ENCODE results near the gene CNKSR3. TPM values are rescaled to one million over a fixed set of nuclear protein-coding genes. Genes with fewer than 3 reads are reported as not detected.
"Not testable (repeated sequence)": the region's sequence is repeated elsewhere in the genome, so short reads cannot be mapped to it uniquely, and the experiment has no call there.

CNKSR3 gene
- total and polyA plus RNA-seq, 5 donors from 2014 or later, result 0.25 TPM; not detected in 4

DNA sequence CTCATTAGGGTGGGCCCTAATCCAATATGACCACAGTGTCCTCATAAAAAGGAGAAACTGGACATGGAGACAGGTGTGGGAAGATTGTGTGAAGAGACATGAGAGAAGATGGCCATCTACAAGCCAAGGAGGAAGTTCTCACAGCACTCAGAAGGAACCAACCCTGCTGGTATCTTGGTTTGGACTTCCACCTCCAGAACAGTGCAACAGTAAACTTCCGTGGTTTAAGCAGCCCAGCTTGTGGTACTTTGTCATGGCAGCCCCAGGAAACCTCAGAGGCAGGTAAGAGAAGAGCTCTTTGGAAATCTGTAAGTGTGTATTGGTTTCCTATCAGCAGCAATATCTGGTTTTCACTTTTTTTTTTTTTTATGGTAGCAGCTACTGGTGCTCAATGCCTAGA, 16.5 kb upstream of the CNKSR3 start:
- ATAC-seq (ENCODE audit: low read depth in 2 of 2), result no peak
- H3K27ac Mint-ChIP-seq, result no peak overlapping the region
- H3K36me3 Mint-ChIP-seq, result no peaks in the 10 kb centered on the region
- H3K4me3 Mint-ChIP-seq, result no peak overlapping the region
- Histone ChIP-seq H3K4me1 (ENCODE audit: control insufficient read depth, insufficient read depth, low read length, poor library complexity, severe bottlenecking) (no peaks in the 10 kb centered on the region), H3K27me3 (ENCODE audit: control insufficient read depth, insufficient read depth, low read length) (no peaks in the 10 kb centered on the region), H3K36me3 (ENCODE audit: control insufficient read depth, insufficient read depth, low read length) (no peaks in the 10 kb centered on the region), H3K27ac (ENCODE audit: insufficient read depth, low read length, poor library complexity, severe bottlenecking) (no peak overlapping the region), H3K9me3 (ENCODE audit: control insufficient read depth in 2 of 2, low read length in 2 of 2) (no peaks in the 10 kb centered on the region), H3K4me3 (ENCODE audit: low read depth, low read length) (no peak overlapping the region)
- DNase-seq, result no peak
- peaks cover 8% of the 10 kb centered on the region for H3K27me3 Mint-ChIP-seq
- no peaks in the 10 kb centered on the region for H3K4me1 Mint-ChIP-seq
- H3K9me3 Mint-ChIP-seq, result peaks cover 0 to 4% (median 0%) of the 10 kb centered on the region in 7 donors

DNA sequence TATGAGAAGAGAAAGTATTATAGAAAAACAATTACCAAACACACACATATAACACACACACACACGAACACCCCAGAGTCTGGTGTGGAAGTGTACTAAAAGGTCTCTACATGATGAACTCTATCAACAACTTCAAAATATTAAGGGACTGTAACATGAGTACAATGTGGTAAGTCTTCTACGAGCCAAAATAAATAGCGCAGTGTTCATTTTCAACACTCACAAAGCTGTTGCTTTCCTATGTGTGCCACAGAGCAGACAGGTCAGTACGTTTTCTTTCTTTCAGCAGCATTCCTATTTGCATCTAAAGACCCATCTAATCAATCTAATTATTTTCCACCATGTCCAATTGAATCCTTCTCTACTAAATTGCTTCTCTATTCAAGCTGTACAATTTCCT, 12.1 kb upstream of the CNKSR3 start:
- H3K27me3 ChIP-seq (ENCODE audit: control insufficient read depth, insufficient read depth, low read length), result no peaks in the 10 kb centered on the region
- H3K27me3 Mint-ChIP-seq, result peaks cover 4% of the 10 kb centered on the region
- no peak overlapping the region for H3K4me3 ChIP-seq (ENCODE audit: low read depth, low read length)
- peaks cover 0 to 5% (median 0%) of the 10 kb centered on the region in 7 donors for H3K9me3 Mint-ChIP-seq
- no peaks in the 10 kb centered on the region for H3K36me3 Mint-ChIP-seq
- no peak overlapping the region for H3K27ac Mint-ChIP-seq
- H3K9me3 ChIP-seq (ENCODE audit: control insufficient read depth in 2 of 2, low read length in 2 of 2), result no peaks in the 10 kb centered on the region
- no peak overlapping the region for H3K27ac ChIP-seq (ENCODE audit: insufficient read depth, low read length, poor library complexity, severe bottlenecking)
- DNase-seq (no peak), ATAC-seq (ENCODE audit: low read depth in 2 of 2) (no peak)
- no peaks in the 10 kb centered on the region for H3K36me3 ChIP-seq (ENCODE audit: control insufficient read depth, insufficient read depth, low read length)
- no peaks in the 10 kb centered on the region for H3K4me1 Mint-ChIP-seq
- H3K4me3 Mint-ChIP-seq, result no peak overlapping the region
- no peaks in the 10 kb centered on the region for H3K4me1 ChIP-seq (ENCODE audit: control insufficient read depth, insufficient read depth, low read length, poor library complexity, severe bottlenecking)

DNA sequence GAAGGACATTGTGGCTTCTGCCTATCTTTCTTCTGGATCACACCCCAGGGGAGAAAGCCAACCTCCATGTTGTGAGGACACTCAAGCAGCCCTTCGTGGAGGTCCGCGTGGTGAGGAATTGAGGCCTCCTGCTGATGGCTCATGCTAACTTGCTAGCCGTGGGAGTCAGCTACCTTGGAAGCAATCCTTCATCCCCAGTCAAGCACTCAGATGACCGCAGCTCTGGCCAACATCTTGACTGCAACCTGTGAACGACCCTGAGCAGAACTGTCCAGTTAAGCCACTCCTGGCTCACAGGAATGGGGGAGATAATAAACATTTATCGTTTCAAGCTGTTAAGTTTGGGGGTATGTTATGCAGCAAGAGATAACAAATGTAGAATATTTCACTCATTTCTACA, 10.9 kb upstream of the CNKSR3 start:
- no peaks in the 10 kb centered on the region for H3K36me3 Mint-ChIP-seq
- peaks cover 4% of the 10 kb centered on the region for H3K27me3 Mint-ChIP-seq
- Histone ChIP-seq H3K27ac (ENCODE audit: insufficient read depth, low read length, poor library complexity, severe bottlenecking) (no peak overlapping the region), H3K9me3 (ENCODE audit: control insufficient read depth in 2 of 2, low read length in 2 of 2) (no peaks in the 10 kb centered on the region), H3K4me1 (ENCODE audit: control insufficient read depth, insufficient read depth, low read length, poor library complexity, severe bottlenecking) (no peaks in the 10 kb centered on the region), H3K4me3 (ENCODE audit: low read depth, low read length) (no peak overlapping the region), H3K36me3 (ENCODE audit: control insufficient read depth, insufficient read depth, low read length) (no peaks in the 10 kb centered on the region), H3K27me3 (ENCODE audit: control insufficient read depth, insufficient read depth, low read length) (no peaks in the 10 kb centered on the region)
- DNase-seq (no peak), ATAC-seq (ENCODE audit: low read depth in 2 of 2) (no peak)
- peaks cover 0 to 5% (median 0%) of the 10 kb centered on the region in 7 donors for H3K9me3 Mint-ChIP-seq
- no peak overlapping the region for H3K27ac Mint-ChIP-seq
- no peak overlapping the region for H3K4me3 Mint-ChIP-seq
- no peaks in the 10 kb centered on the region for H3K4me1 Mint-ChIP-seq

DNA sequence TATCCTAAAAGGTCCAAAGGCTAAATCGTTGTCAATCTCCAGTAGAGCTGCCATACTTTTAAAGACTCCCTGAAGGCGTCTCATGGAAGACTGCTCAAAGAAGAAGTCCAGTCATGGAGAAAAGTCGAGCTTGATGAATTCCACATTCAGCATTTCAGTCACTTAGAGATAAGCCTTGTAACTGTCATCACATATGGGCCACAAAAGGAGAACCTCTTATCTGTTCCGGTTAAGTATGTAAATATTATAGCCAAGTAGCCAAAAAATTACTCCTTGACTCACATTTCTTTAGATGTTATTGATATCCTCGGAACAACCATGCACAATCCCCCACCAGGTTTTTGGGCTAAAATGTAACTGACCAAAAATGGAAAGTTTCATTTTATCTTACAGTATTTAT, 9.8 kb upstream of the CNKSR3 start:
- H3K27me3 Mint-ChIP-seq, result peaks cover 4% of the 10 kb centered on the region
- no peak overlapping the region for H3K4me3 Mint-ChIP-seq
- Histone ChIP-seq H3K36me3 (ENCODE audit: control insufficient read depth, insufficient read depth, low read length) (no peaks in the 10 kb centered on the region), H3K9me3 (ENCODE audit: control insufficient read depth in 2 of 2, low read length in 2 of 2) (no peaks in the 10 kb centered on the region), H3K4me1 (ENCODE audit: control insufficient read depth, insufficient read depth, low read length, poor library complexity, severe bottlenecking) (no peaks in the 10 kb centered on the region), H3K27ac (ENCODE audit: insufficient read depth, low read length, poor library complexity, severe bottlenecking) (no peak overlapping the region), H3K4me3 (ENCODE audit: low read depth, low read length) (no peak overlapping the region), H3K27me3 (ENCODE audit: control insufficient read depth, insufficient read depth, low read length) (no peaks in the 10 kb centered on the region)
- no peak overlapping the region for H3K27ac Mint-ChIP-seq
- no peaks in the 10 kb centered on the region for H3K36me3 Mint-ChIP-seq
- H3K9me3 Mint-ChIP-seq, result peaks cover 0 to 5% (median 0%) of the 10 kb centered on the region in 7 donors
- ATAC-seq (ENCODE audit: low read depth in 2 of 2), result no peak
- no peak for DNase-seq
- H3K4me1 Mint-ChIP-seq, result no peaks in the 10 kb centered on the region

DNA sequence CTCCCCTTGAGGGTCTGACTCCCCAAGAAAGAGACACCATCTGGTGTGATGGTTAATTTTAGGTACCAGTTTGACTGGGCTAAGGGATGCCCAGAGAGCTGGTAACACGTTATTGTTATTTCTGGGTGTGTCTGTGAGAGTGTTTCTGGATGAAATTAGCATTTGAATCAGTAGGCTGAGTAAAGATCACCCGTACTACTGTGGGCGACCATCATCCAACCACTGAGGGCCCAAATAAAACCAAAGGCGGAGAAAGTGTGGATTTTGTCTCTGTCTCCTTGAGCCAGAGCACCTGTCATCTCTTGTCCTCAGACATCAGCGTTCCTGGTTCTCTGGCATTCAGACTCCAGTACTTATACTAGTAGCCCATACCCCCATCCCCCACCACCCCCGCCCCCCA, 7.9 kb upstream of the CNKSR3 start:
- H3K4me1 ChIP-seq (ENCODE audit: control insufficient read depth, insufficient read depth, low read length, poor library complexity, severe bottlenecking), result no peaks in the 10 kb centered on the region
- DNase-seq (no peak), ATAC-seq (ENCODE audit: low read depth in 2 of 2) (no peak)
- H3K4me3 ChIP-seq (ENCODE audit: low read depth, low read length), result no peak overlapping the region
- Mint-ChIP-seq H3K36me3 (no peaks in the 10 kb centered on the region), H3K9me3 (peaks cover 0 to 4% (median 0%) of the 10 kb centered on the region in 7 donors), H3K27me3 (peaks cover 19% of the 10 kb centered on the region), H3K4me1 (no peaks in the 10 kb centered on the region), H3K4me3 (no peak overlapping the region), H3K27ac (no peak overlapping the region)
- no peak overlapping the region for H3K27ac ChIP-seq (ENCODE audit: insufficient read depth, low read length, poor library complexity, severe bottlenecking)
- no peaks in the 10 kb centered on the region for H3K9me3 ChIP-seq (ENCODE audit: control insufficient read depth in 2 of 2, low read length in 2 of 2)
- H3K27me3 ChIP-seq (ENCODE audit: control insufficient read depth, insufficient read depth, low read length), result peaks cover 3% of the 10 kb centered on the region
- no peaks in the 10 kb centered on the region for H3K36me3 ChIP-seq (ENCODE audit: control insufficient read depth, insufficient read depth, low read length)

DNA sequence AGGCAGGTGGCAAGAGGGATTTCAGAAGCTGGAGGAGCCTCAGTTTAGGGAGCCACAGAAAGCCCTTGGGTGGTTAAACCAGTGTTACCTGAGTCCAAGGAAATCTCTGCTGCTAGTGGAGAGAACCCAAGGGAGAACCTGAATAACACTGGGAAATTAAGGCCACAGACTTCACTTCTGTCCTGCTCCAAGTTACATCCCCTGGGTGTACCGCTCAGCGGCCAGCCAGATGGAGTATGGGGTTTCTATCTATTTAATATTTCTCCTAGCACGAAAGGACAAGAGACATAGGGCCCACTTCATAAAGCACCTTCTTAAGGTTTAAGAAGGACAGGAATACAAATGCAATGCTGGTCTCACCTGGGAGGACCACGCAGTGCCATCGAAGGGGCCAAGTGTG, 5.8 kb upstream of the CNKSR3 start:
- Histone ChIP-seq H3K36me3 (ENCODE audit: control insufficient read depth, insufficient read depth, low read length) (no peaks in the 10 kb centered on the region), H3K27me3 (ENCODE audit: control insufficient read depth, insufficient read depth, low read length) (peaks cover 7% of the 10 kb centered on the region), H3K9me3 (ENCODE audit: control insufficient read depth in 2 of 2, low read length in 2 of 2) (no peaks in the 10 kb centered on the region), H3K4me3 (ENCODE audit: low read depth, low read length) (no peak overlapping the region), H3K27ac (ENCODE audit: insufficient read depth, low read length, poor library complexity, severe bottlenecking) (no peak overlapping the region), H3K4me1 (ENCODE audit: control insufficient read depth, insufficient read depth, low read length, poor library complexity, severe bottlenecking) (no peaks in the 10 kb centered on the region)
- no peaks in the 10 kb centered on the region for H3K36me3 Mint-ChIP-seq
- H3K27me3 Mint-ChIP-seq, result peaks cover 32% of the 10 kb centered on the region
- no peak overlapping the region for H3K4me3 Mint-ChIP-seq
- H3K9me3 Mint-ChIP-seq, result peaks cover 0 to 1% (median 0%) of the 10 kb centered on the region in 7 donors
- H3K27ac Mint-ChIP-seq, result no peak overlapping the region
- no peak for DNase-seq
- H3K4me1 Mint-ChIP-seq, result peaks cover 0 to 6% (median 2%) of the 10 kb centered on the region in 4 donors
- ATAC-seq (ENCODE audit: low read depth in 2 of 2), result no peak

DNA sequence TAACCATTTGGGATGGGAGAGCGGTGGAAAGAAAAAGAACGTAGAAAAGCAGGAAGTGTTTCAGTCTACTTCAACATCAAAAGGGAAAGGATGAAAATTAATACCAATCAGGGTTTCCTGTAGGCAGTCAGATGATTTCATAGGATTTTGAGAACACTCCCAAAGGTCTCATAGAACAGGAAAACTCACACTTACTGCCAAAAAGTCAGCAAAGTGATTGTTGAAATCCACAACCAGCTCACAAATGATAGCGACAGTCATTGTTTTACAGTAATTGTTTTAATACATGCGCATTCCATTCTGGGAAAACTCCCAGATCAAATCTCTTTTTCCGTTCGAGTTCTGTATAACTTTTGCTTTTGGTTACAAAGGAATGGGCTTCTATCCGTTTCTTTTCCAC, 5.3 kb upstream of the CNKSR3 start:
- Mint-ChIP-seq H3K9me3 (peaks cover 0 to 1% (median 0%) of the 10 kb centered on the region in 7 donors), H3K4me1 (peaks cover 0 to 7% (median 4%) of the 10 kb centered on the region in 4 donors), H3K4me3 (no peak overlapping the region), H3K36me3 (no peaks in the 10 kb centered on the region), H3K27me3 (peaks cover 36% of the 10 kb centered on the region), H3K27ac (peak overlapping the region in 1 of 3 donors; percentile 60)
- Histone ChIP-seq H3K36me3 (ENCODE audit: control insufficient read depth, insufficient read depth, low read length) (no peaks in the 10 kb centered on the region), H3K27ac (ENCODE audit: insufficient read depth, low read length, poor library complexity, severe bottlenecking) (no peak overlapping the region), H3K9me3 (ENCODE audit: control insufficient read depth in 2 of 2, low read length in 2 of 2) (no peaks in the 10 kb centered on the region), H3K4me1 (ENCODE audit: control insufficient read depth, insufficient read depth, low read length, poor library complexity, severe bottlenecking) (peaks cover 2% of the 10 kb centered on the region), H3K4me3 (ENCODE audit: low read depth, low read length) (no peak overlapping the region), H3K27me3 (ENCODE audit: control insufficient read depth, insufficient read depth, low read length) (peaks cover 7% of the 10 kb centered on the region)
- no peak for DNase-seq
- ATAC-seq (ENCODE audit: low read depth in 2 of 2), result no peak

DNA sequence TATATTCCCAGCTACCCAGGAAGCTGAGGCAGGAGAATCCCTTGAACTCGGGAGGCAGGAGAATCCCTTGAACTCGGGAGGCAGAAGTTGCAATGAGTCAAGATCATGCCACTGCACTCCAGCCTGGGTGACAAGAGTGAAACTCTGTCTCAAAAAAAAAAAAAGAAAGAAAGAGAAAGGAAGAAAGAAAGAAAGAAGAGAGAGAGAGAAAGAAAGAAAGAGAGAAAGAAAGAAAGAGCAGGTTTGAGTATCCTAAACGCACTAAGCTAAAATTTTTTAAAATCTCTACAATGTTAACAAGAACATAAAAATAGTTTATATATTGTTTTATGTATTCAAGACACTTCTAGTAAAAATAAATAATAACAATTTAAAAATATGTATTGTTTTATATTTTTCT, 4.6 kb upstream of the CNKSR3 start:
- not testable (repeated sequence) for H3K9me3 ChIP-seq (ENCODE audit: control insufficient read depth in 2 of 2, low read length in 2 of 2); DNase-seq; H3K36me3 ChIP-seq (ENCODE audit: control insufficient read depth, insufficient read depth, low read length); H3K9me3 Mint-ChIP-seq; H3K4me1 Mint-ChIP-seq; ATAC-seq (ENCODE audit: low read depth in 2 of 2); H3K4me3 Mint-ChIP-seq; H3K27me3 ChIP-seq (ENCODE audit: control insufficient read depth, insufficient read depth, low read length); H3K27ac ChIP-seq (ENCODE audit: insufficient read depth, low read length, poor library complexity, severe bottlenecking); H3K27ac Mint-ChIP-seq; H3K4me1 ChIP-seq (ENCODE audit: control insufficient read depth, insufficient read depth, low read length, poor library complexity, severe bottlenecking); H3K36me3 Mint-ChIP-seq; H3K4me3 ChIP-seq (ENCODE audit: low read depth, low read length)
- peaks cover 40% of the 10 kb centered on the region for H3K27me3 Mint-ChIP-seq
